Chondrocyte (in vitro differentiated cells): Measurements from ENCODE around the gene KCNQ2. TPM values are rescaled to one million over a fixed set of nuclear protein-coding genes. Genes with fewer than 3 reads are reported as not detected.

Source experiments
- DNase-seq: peaks from one replicate; pipeline ENCODE4 v3.0.0; 2021; ENCODE audit warnings: mixed read lengths, low spot score
- H3K27ac Mint-ChIP-seq: one replicate; pipeline ENCODE4 v1.8.0; 2021; ENCODE audit warnings: mild to moderate bottlenecking, moderate library complexity, mixed read lengths; ENCODE audit not compliant: unreplicated experiment
- H3K27me3 Mint-ChIP-seq: 2 replicates; pipeline ENCODE4 v1.8.0; 2021; ENCODE audit warnings: low read depth, mixed read lengths
- H3K36me3 Mint-ChIP-seq: 2 replicates; pipeline ENCODE4 v1.8.0; 2021; ENCODE audit warnings: low read depth, mixed read lengths
- H3K4me1 Mint-ChIP-seq: 2 replicates; pipeline ENCODE4 v1.8.0; 2021; ENCODE audit warnings: low read depth, mild to moderate bottlenecking, mixed read lengths
- H3K4me3 Mint-ChIP-seq: one replicate; pipeline ENCODE4 v1.8.0; 2021; ENCODE audit warnings: mild to moderate bottlenecking, moderate library complexity, mixed read lengths; ENCODE audit not compliant: unreplicated experiment
- H3K9me3 Mint-ChIP-seq: 2 replicates; pipeline ENCODE4 v1.8.0; 2021; ENCODE audit warnings: low read depth, mixed read lengths
- CTCF ChIP-seq: fragments of 200-600 bp; sonication (generic); IDR thresholded peaks from 2 replicates; pipeline ENCODE4 v1.5.0; 2021; ENCODE audit warnings: antibody characterized with exemption, mild to moderate bottlenecking, moderate library complexity
- total RNA-seq: library from RNA; stranded (reverse); gene quantifications from 3 replicates; pipeline ENCODE4 v1.2.1, GENCODE V29; 2021

KCNQ2 gene
- total RNA-seq, 1 donor from 2014 or later = not detected

GRCh38 chr20:63497946-63498935 lies 25.8 kb upstream of the KCNQ2 start:
- Mint-ChIP-seq H3K27ac (no peak overlapping the region), H3K27me3 (no peaks in the 10 kb centered on the region), H3K9me3 (no peaks in the 10 kb centered on the region), H3K36me3 (no peaks in the 10 kb centered on the region), H3K4me1 (no peaks in the 10 kb centered on the region), H3K4me3 (peak overlapping the region; percentile 49)
- peak; percentile 68 for DNase-seq
- peak; percentile 17 for TF ChIP-seq CTCF

- Mint-ChIP-seq H3K9me3 (peaks cover 1% of the 10 kb centered on the region), H3K27ac (no peak overlapping the region), H3K36me3 (no peaks in the 10 kb centered on the region), H3K27me3 (no peaks in the 10 kb centered on the region), H3K4me1 (no peaks in the 10 kb centered on the region), H3K4me3 (no peak overlapping the region)
- TF ChIP-seq CTCF = no peak
- peak; percentile 82 for DNase-seq
Measured at GRCh38 chr20:63497138-63497945, 24.9 kb upstream of the KCNQ2 start.

GRCh38 chr20:63496596-63497120 lies 24.2 kb upstream of the KCNQ2 start:
- peak; percentile 84 for DNase-seq
- Mint-ChIP-seq H3K9me3 (peaks cover 5% of the 10 kb centered on the region), H3K4me1 (no peaks in the 10 kb centered on the region), H3K27ac (no peak overlapping the region), H3K27me3 (no peaks in the 10 kb centered on the region), H3K36me3 (no peaks in the 10 kb centered on the region), H3K4me3 (no peak overlapping the region)
- no peak for TF ChIP-seq CTCF

GRCh38 chr20:63495741-63496595 lies 23.5 kb upstream of the KCNQ2 start:
- peaks cover 5% of the 10 kb centered on the region for H3K9me3 Mint-ChIP-seq
- peak; percentile 89 for DNase-seq
- no peak overlapping the region for H3K27ac Mint-ChIP-seq
- TF ChIP-seq CTCF = peak; percentile 98
- H3K27me3 Mint-ChIP-seq = no peaks in the 10 kb centered on the region
- no peaks in the 10 kb centered on the region for H3K36me3 Mint-ChIP-seq
- H3K4me3 Mint-ChIP-seq = peak overlapping the region; percentile 60
- H3K4me1 Mint-ChIP-seq = no peaks in the 10 kb centered on the region
